ENCODE data around the gene SORCS2.

DNA sequence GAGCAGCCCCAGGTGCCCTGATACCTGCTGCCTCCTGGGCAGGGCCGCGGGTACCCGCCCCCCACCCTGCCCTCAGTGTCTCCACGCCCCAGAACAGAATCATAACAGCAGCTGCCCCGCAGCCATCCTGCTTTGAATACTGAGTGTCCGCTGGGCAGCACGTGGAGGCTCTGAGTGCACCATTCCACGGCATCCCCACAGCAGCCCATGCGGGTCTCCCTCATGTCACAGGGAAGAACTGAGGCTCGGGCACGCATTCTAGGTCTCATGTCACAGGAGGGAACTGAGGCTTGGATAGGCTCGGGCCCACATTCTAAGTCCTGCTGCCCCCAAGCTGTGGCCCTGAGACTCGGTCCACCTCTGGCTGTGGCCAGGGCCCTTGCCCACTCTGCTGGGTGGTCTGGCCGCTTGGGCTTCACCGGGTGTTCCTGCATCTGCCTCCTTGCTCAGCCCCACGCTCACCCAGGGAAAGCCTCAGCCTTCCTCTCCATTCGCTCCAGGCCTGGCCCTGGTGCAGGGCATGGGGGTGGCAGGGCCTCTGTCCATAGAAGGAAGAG, 464.0 kb downstream of the SORCS2 start:
- TF ChIP-seq, protein P1, sequence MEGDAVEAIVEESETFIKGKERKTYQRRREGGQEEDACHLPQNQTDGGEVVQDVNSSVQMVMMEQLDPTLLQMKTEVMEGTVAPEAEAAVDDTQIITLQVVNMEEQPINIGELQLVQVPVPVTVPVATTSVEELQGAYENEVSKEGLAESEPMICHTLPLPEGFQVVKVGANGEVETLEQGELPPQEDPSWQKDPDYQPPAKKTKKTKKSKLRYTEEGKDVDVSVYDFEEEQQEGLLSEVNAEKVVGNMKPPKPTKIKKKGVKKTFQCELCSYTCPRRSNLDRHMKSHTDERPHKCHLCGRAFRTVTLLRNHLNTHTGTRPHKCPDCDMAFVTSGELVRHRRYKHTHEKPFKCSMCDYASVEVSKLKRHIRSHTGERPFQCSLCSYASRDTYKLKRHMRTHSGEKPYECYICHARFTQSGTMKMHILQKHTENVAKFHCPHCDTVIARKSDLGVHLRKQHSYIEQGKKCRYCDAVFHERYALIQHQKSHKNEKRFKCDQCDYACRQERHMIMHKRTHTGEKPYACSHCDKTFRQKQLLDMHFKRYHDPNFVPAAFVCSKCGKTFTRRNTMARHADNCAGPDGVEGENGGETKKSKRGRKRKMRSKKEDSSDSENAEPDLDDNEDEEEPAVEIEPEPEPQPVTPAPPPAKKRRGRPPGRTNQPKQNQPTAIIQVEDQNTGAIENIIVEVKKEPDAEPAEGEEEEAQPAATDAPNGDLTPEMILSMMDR (IDR thresholded peaks at IDR 0.05) = no peak
- TF ChIP-seq POLR2A (IDR thresholded peaks at IDR 0.05) = no peak

Measured in esophagus squamous epithelium (tissue), 4 donors.